C4-2B (cell line): ENCODE data around the gene GPR162.

ENCODE experiments used
- ZFX ChIP-seq: fragments of 450-650 bp; IDR thresholded peaks from 2 replicates; pipeline ENCODE4 v1.6.1; 2017
- TF ChIP-seq, protein P1 (sequence below): fragments of 450-650 bp; conservative IDR thresholded peaks from 2 replicates; pipeline ENCODE4 v1.5.1; 2017; ENCODE audit warnings: mild to moderate bottlenecking

GRCh38 chr12:6861391-6861790, 39.8 kb downstream of the GPR162 start:
- no peak for TF ChIP-seq ZFX
- TF ChIP-seq, protein P1, sequence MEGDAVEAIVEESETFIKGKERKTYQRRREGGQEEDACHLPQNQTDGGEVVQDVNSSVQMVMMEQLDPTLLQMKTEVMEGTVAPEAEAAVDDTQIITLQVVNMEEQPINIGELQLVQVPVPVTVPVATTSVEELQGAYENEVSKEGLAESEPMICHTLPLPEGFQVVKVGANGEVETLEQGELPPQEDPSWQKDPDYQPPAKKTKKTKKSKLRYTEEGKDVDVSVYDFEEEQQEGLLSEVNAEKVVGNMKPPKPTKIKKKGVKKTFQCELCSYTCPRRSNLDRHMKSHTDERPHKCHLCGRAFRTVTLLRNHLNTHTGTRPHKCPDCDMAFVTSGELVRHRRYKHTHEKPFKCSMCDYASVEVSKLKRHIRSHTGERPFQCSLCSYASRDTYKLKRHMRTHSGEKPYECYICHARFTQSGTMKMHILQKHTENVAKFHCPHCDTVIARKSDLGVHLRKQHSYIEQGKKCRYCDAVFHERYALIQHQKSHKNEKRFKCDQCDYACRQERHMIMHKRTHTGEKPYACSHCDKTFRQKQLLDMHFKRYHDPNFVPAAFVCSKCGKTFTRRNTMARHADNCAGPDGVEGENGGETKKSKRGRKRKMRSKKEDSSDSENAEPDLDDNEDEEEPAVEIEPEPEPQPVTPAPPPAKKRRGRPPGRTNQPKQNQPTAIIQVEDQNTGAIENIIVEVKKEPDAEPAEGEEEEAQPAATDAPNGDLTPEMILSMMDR: no peak
